LoVo (cell line): ENCODE results near the gene TRIM4.
A peak's percentile ranks its signal among the peaks of the same experiment; 100 is the strongest.
"Not testable (repeated sequence)": the region's sequence is repeated elsewhere in the genome, so short reads cannot be mapped to it uniquely, and the experiment has no call there.

ENCODE experiments used
- DNase-seq: peaks from one replicate; pipeline ENCODE4 v3.0.0-alpha.2; 2016; ENCODE audit warnings: low spot score

The TRIM4 gene

GRCh38 chr7:99918959-99919813 is at the start of gene TRIM4:
Gene TRIM4, minus strand, starts transcription at chr7:99919530. Its CDS starts 129 bp downstream, at chr7:99919401.
- DNase-seq, result peak; percentile 98

GRCh38 chr7:99958564-99959227 is 39.4 kb upstream of the TRIM4 start:
- no peak for DNase-seq

GRCh38 chr7:99955247-99955646 is 35.9 kb upstream of the TRIM4 start:
- peak; percentile 80 for DNase-seq

- DNase-seq, result not testable (repeated sequence)
These were observed 35.3 kb upstream of the TRIM4 start for GRCh38 chr7:99954643-99955042.

GRCh38 chr7:99953649-99954048 is 34.3 kb upstream of the TRIM4 start:
- peak; percentile 62 for DNase-seq

GRCh38 chr7:99952649-99953048 is 33.3 kb upstream of the TRIM4 start:
- DNase-seq, result not testable (repeated sequence)

GRCh38 chr7:99950819-99951218 is 31.5 kb upstream of the TRIM4 start:
- DNase-seq, result not testable (repeated sequence)

GRCh38 chr7:99949645-99950228 is 30.4 kb upstream of the TRIM4 start:
- DNase-seq, result no peak

GRCh38 chr7:99947608-99948007 is 28.3 kb upstream of the TRIM4 start:
- no peak for DNase-seq

- DNase-seq, result no peak
These were observed 25.3 kb upstream of the TRIM4 start for GRCh38 chr7:99944497-99945070.

GRCh38 chr7:99943641-99944496 is 24.5 kb upstream of the TRIM4 start:
- no peak for DNase-seq

GRCh38 chr7:99938296-99938695 is 19.0 kb upstream of the TRIM4 start:
- DNase-seq, result no peak

GRCh38 chr7:99935009-99935408 is 15.7 kb upstream of the TRIM4 start:
- not testable (repeated sequence) for DNase-seq

GRCh38 chr7:99930376-99930775 is 11.0 kb upstream of the TRIM4 start:
- no peak for DNase-seq

- no peak for DNase-seq
These were observed 10.4 kb upstream of the TRIM4 start for GRCh38 chr7:99929730-99930053.

GRCh38 chr7:99928994-99929729 is 9.8 kb upstream of the TRIM4 start, which contains the start of gene GJC3:
Gene GJC3, minus strand, starts transcription at chr7:99929620. Its CDS starts 0 bp downstream, at chr7:99929620.
- DNase-seq, result peak; percentile 79

GRCh38 chr7:99928188-99928587 is 8.9 kb upstream of the TRIM4 start:
- no peak for DNase-seq

GRCh38 chr7:99927536-99927935 is 8.2 kb upstream of the TRIM4 start:
- DNase-seq, result no peak

- DNase-seq, result no peak
These were observed 7.0 kb upstream of the TRIM4 start for GRCh38 chr7:99926321-99926720.

- DNase-seq, result no peak
These were observed 3.9 kb upstream of the TRIM4 start for GRCh38 chr7:99923200-99923599.

GRCh38 chr7:99920149-99920548 is 819 bp upstream of the TRIM4 start:
- DNase-seq, result no peak
